CD4-positive, alpha-beta T cell treated with Interferon gamma for 1 hour (primary cell): ENCODE data around the gene ROPN1.
"Not testable (repeated sequence)": the region's sequence is repeated elsewhere in the genome, so short reads cannot be mapped to it uniquely, and the experiment has no call there.

Experiments
- DNase-seq: peaks from one replicate; pipeline ENCODE4 v3.0.0-alpha.2; 2020

The ROPN1 gene

DNA sequence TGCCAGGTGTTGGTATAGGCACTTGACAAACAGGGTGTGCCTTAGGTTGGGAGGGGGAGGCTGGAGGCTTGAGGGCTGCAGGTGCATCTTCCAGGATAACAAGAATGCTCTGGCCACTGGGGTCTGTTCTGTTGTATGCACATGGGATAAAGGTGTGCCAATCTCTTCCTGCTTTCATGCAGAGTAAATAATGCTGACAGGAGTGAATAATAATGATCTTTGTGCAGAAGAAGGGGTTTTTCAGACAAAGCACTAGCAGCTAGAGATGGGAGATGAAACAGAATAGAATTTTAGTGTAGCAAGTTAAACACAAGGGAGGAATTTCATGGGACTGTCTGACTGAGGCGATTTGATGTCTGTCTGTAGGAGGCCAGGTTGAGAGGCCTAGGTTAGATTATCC lies 1.9 kb upstream of the ROPN1 start:
- no peak for DNase-seq

DNA sequence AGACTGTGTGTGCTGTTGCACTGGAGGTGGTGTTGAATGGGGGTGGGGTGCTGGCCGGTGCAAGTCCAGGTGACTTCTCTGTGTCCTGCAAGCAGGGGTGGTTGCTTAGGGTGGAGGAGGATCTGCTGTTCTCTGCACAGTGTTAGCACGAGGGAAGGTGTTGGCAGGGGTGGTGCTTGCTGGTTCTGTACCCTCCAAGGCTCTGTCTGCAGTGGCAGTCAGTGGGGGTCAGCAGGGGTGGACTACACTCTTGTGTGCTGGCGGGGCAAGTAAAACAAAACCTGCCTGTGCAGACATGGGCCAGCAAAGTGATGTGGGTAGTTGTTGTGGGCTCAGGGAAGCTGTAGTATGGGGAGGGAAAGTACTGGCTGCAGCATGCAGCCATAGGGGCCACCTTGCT lies 5.5 kb downstream of the ROPN1 start:
- DNase-seq: no peak

DNA sequence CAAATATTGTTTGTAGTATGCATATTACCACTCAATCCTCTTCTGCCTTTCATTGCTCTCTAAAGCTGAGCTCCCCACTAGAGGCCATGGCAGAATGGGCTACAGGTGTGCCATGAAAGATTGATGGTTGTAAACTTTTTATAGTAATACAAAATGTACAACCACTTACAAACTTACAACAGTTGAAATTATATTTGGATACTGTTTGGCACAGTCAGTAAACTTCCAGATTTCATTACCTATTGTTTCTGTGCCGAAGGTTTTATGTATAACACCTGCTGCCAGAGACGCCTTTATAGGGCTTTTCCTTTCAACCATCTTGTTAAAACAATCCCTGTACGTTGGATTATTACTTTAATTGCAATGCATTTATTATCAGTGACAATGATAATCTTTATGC lies 7.0 kb downstream of the ROPN1 start:
- no peak for DNase-seq

DNA sequence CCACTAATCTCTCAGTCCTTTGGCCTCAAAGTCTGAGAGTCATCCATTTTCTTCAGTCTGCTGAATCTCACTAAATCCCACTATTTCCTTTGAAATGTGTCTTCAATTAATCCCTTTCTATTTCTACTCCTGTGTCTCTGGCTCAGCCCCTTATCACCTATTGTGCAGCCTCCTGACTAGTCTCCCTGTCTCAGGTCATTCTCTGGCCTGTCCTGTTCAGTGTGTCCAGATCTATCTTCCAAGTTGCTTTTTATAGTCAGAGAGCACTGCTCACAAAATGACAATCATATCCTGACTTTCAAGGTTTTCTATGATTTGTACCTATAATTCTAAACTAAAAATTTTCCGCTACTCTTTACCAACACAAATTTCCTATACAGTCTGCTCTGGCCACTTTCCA lies 7.6 kb downstream of the ROPN1 start:
- no peak for DNase-seq

DNA sequence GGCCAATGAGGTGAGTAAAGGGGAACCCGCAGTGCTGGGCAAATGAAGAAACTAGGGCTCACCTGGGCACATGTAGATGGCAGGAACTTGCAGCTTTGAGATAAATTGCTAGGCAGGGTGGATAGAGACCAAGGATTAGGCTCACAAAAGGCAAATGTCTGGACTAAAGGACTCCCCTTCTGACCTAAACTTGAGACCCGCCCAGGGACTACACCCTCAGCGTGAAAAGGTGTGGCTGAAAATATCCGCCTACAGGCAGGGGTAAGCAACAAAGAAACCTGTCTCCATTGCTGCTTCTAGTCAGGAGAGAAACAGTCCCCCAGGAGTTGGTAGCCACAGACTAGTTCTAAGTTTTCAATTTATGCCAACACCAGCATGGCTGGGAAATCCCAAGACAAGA lies 10.6 kb downstream of the ROPN1 start:
- DNase-seq: not testable (repeated sequence)

DNA sequence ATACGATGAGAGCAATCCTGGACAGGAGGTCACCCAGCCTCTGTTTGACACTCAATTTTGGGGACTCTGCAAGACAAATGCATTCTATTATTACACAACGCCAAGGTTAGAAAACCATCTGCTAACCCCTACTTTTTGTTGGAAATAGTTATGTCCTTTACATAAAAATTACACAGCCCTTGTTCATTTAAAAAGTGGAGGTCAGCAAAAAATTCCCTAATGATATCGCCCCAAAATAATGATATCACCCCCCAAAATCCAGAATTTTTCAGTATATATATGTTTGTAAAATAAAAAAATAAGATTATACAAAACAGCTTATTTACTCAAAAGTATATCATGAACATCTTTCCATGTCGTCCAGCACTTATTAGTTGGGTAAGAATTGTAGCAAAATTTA lies 11.4 kb downstream of the ROPN1 start:
- DNase-seq: no peak

DNA sequence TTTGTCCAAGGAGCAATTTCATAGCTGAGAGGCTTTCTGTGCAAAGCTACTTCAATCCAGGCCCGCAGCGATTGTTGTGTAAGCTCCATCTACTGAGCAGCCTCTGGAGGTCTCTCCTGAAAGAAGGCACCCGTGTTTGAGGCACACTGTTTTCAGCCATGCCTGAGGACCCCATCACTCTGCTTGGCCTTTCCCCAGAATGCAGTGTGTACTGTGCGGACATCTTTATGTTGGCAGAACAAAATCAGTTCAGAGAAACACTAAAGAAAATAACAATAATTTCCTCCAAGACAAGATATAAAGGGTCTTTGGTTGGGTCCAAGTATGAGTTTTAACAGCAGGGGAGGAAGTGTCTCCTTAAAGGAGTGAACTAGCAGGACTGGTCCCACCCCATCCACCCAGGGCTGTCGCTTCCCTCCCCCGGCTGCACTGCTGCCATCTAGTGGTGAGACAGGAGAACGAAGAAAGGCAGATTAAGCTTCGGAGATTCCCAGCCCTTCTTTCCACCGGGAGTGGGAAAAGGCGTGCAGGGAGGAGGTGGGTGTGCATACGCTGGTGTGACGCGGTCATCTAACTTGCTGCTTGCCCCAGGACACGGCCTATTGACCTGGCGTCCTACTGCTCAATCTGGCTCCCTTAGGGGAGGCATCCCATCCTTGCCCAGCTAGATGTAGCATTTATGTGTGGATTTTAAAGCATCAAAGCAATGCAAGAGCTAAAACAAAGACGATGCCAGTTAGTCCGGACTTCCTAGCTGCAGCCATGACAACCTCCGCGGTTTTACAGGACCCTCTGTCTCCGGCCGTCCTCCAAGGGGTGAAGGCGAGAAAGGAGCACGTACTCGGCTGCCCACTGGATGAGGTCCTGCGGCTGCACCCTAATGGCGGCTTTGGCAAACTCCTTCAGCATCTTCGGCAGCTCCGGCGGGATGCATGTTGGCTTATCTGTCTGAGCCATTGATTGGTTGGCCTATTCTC lies 12.1 kb downstream of the ROPN1 start:
- DNase-seq: peak; percentile 7

DNA sequence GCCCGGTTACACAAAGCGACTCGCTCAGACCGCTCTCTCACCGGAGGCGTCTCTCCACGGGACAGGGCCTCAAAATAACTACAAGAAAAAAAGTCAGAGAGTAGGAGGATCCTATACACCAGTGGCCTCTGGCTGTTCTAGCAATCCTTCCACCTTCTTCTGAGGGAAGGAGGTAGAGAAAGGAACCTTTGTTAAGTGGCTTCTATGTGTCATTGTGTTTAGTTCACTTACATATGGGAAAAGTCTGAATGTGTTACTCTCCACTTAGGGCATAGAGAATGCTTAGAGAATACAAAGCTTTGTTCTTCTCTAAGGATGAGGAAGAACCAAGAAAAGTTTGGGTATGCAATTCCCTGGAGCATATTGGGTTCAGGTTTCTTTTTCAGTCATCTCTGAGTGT lies 15.0 kb downstream of the ROPN1 start:
- DNase-seq: not testable (repeated sequence)

DNA sequence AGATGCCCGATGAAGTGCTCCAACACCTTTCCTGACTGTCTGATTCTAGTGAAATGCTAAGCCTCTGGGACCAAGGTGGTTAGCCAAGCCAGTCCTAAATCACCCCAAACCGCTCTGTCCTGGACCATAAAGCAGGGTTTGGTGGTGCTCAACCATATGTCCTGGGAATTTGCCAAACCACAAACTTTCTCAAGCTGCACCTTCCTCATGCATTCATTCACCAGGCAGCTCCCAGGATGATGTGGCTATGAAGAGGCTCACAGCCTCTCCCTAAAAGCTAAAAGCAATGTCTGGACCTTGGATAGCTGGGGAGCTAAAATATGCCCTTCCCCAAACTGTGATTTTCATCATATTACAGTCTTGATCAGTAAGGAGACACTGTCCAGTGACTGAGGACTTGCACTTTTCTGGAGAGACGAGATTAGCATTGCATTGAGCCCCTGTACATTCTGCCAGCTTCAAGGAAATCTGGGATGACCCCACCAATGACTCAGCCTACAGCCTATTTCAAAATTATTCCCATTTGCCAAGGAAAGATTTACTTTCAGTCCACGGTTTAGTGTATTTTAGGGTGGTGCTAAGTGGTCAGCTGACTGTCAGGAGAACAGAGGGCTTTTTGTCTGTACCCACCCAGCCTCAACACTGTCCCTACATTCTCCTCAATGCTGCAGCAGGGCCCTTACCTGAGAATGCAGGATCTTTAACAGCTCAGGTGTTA lies 15.6 kb downstream of the ROPN1 start:
- not testable (repeated sequence) for DNase-seq

DNA sequence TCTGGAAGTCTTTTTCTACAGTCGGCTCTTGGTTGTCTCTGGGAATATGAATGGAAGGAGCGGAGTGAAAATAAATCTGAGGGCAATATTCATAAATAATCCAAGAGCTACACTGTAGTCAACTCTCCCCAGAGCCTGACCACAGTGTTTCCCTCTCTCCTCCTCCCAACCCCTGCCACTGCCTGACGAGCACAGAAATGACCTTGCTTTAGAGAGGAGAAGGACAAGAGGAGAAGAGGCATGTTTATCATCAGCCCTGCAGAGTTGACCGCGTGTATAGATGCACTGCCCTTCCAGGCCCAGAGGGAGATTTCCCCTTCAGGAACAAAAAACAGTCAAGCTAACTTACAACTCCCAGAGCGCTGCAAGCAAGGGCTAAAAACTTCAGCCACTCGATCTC lies 16.9 kb downstream of the ROPN1 start:
- not testable (repeated sequence) for DNase-seq

DNA sequence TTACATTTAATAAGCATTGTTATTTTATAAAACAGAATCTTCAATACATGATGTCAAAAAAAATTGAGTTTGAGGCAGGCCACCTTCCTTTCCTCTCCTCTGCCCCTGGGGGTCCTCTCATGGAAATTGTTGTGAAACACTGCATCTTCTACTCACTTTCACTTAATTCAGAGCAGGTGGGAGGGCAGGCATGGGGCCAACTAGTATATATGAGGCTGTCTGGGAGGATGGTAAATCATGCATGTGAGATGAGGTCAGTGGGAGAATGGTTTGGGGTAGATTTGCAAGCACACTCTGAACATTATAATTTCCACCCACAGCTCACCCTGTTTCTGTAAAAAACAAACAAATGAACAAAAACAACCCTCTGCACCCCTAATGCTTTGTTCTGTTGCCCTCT lies 20.5 kb downstream of the ROPN1 start:
- DNase-seq: no peak

DNA sequence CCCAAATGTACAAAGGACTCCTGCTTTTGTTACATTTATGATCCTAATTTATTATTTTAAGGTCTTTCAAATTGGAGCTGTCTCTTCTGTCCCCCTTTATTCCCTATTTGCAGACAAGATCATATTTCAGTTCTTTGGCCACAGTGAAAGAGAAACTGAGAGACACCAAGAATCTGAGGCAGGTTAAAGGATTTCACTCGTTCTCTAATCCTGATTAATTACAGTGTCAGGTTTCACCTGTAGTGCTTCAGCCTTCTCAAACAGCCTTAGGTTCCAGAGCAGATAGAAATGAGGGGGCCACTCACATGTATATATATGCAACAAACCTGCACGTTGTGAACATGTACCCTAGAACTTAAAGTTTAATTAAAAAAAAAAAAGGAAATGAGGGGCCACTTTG lies 24.7 kb downstream of the ROPN1 start:
- not testable (repeated sequence) for DNase-seq

DNA sequence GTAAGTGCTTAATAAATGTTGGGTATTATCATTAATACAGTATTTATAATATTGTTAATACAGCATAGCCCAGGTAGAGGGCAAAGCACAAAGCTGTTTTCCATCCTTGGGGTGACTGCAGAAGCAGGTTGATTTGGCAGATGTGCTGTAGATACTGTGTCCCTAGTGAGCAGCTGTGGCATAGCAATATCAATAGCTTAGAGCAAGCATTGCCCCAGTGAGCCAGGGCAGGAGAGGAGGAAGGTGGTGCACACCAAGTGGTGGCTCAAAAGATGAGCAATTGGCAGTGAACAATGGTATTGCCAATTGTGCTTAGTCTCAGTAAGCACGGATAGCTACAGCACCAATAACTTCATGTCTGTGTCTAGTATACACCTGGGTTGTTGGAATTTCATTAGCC lies 25.1 kb downstream of the ROPN1 start:
- DNase-seq: not testable (repeated sequence)

DNA sequence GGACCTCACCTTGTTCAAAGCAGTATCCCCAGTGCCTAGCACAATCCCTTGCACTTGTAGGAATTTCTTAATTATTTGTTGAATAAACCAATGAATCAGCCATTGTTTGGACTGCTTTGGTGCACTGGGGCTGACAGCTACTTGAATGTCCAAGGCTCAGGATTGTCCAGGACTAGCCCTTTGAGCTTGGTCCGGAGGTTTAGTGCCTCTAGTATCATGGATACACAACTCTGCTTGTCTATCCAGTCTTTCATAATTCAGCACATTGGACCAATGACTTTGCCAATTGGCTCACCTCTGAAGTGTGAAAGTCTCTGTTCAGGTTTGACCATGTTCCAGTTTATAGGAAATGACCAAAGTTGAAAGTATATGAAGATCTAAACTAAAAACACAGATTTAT lies 27.1 kb downstream of the ROPN1 start:
- DNase-seq: not testable (repeated sequence)

DNA sequence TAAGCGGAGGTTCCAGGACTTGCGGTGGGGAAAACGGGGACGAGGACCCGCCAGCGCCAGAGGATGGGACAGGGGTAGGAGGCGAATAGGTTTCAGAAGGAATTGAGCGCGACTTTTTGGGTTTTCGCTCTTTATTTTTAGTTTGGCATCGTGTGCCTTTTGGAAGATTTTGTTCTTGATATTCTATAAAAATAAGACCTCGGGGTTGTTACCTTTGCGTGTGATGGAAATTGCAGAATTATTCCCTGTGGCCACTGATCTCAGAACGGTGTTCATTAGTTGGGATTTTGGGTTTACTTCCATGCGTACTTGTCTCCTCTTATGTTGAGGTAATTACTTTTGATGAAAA lies 30.4 kb downstream of the ROPN1 start:
- DNase-seq: no peak

DNA sequence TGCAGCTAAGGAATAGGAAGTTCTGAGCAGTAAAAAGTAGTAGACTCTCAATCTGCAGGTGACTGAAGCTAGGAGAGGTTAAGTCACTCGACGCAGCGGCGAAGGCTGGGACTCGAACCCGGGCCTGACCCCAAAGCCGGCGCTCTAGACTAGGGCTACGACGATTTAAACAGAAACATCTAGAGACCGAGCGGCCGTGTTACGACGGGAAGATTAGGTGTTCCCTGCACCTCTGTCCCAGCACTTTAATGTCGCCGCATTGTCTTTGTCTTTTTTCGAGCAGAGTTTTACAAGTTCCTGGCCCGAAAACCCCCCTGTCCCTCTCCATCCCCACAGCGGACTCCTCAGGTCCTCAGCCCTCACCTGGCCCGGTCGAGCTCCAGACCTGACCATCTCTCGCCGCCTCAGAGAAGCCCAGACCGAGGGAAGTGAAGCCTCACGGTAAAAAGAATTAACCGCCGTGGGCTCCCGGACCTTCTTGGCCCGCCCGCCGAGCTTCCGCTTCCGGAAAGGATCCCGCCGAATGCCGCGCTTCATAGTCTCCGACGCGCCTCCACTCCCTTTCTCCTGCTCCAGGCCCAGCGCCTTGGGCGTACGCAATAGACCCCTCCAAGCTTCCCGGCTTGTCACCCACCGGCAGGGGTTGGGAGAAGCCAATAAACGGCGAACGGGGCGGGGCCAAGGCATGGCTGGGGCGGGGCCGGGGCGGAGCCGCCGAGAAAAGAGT lies 31.0 kb downstream of the ROPN1 start, which contains the start of gene CCDC14:
TSS of gene CCDC14 (minus strand) at position 449 of the 727 bp plus-strand sequence. CDS start at position 393, 56 bp downstream.
- DNase-seq: peak; percentile 72

DNA sequence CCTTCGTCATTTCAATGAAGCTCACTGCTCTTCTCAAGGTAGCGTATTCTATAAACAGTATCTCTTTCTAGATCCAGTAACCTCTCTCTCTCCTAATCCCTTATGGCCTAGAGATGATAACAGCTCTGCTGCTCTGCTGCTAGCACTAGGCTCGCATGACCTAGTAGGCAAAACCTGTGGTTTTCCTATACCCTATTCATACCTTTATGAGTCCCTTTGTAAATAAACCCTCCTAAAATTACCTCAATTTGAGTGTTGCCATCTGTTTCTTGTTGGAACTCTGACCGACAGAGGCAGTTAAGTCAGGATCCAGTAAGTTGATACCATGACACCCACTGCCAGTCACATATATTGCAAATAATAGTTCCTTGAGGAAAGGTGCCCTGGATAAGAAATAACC lies 38.2 kb downstream of the ROPN1 start:
- DNase-seq: no peak

DNA sequence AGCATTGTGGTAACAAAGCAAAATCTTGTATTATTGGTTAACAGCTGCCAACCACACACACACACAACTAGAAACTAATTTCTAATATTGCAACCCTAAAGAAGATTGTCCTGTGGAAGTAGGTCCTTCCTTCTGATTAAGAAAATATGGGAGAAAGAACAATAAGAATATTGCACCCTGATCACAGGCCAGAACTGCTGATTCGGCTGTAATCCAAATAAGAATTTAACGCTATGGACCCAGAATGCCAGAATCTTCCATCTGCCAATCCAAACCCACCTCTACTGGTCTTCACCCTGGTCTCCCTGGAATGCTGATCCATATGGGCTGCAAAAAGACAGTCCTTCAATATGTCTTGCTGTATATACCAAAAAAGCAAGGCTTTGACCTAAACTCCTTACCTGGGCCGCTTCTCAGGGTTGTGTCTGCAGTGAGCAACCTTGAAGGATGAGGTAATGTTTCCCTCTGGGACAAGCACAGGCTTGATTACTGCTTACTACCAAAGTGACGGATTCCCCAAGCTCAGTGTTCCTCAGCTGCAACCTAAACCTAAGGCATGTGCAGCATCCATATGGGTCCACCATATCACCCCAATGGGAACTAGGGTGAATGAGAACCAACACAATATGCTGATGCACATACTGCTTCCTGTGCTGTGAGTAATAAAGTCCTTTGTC lies 38.9 kb downstream of the ROPN1 start:
- DNase-seq: no peak

DNA sequence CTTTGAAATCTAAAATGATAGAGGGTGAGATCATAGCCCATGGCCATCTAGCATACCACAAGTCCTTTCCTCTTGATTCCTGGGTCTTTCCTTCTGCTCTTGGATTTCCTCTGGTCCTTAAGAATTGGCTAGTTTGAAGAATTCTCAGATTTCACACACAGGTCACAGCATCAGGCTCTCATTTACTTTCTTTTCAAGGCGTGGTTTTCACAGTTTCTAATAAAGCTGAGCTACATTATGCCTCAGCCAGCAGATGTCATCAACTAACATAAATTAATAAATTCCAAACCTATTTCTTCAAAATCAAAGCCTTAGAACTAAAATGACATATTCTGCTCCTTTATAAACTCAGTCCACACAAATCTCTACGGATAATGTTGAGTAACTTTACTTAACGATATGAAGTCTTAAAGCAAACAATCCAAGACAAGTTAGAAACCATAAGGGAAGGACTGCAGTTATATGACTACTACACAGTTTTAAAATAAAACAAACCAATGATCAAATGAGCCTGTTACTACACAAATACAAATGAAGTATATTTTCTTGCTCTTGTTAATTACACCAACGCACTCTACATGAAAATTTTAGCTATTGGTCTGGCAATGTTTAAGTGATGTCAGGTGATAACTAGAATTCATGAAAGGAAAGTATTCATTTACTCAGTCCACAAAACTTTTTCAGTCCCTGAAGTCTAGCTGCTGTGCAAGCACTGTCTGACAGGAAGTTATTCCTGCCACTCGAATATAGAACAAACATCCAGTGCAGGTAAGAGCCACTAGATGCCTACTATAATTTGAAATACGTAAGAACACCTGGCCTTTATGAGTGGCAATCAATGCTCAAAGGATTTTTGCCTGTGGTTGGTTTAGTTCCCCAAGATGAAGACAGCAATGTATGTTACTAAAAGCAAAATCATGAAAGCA lies 40.1 kb downstream of the ROPN1 start:
- DNase-seq: no peak

DNA sequence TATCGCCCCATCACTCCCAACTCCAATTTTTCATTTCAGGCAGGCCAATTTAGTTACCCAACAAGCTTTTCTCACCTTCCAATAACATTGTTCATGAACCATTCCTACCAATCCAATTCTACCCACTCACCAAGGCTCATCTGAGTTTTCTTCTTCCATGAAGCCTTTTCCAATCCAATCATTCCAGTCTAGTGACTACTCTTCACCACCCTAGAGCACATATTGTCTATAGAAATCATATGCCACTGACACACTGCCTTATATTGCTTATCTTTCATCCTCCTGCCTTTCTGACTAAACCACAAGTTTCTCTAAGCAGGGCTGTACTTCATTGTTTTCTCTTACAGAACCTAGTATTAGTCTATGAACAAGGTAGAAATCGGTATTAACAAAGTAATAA lies 42.3 kb downstream of the ROPN1 start:
- no peak for DNase-seq

DNA sequence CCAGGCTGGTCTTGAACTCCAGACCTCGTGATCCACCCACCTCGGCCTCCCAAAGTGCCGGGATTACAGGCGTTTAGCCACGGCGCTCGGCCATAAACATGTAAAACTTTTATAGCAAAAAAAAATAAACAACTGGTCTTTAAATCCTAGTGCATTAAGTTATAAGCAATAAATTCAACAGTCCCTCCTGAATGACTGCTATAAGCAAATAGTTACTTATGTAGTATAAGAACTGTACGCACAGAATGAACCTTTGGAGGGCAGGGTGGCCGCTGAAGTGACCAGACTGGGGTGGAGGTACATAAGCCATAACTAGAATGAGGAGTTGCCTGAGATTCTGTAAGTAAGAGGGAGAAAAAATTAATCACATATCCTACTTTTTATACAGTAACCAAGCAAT lies 43.5 kb downstream of the ROPN1 start:
- no peak for DNase-seq

DNA sequence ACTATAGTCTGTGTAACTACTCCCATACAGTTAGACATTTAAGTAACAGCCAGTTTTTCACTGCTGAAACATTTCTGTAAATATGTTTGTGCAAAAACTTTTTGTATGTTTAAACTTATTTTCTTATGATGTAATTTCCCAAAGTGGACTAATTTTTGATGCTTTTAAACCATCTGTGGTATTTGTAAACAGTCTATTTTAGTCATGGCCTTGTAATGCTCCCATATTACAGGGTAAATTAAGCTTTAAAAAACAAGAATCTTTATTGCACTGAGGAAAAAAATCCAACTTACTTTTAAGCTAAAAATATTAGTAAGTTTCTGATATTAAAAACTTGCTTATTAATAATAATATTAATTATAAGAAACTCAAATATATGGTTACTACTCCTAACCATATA lies 44.4 kb downstream of the ROPN1 start:
- no peak for DNase-seq
